Measurements from ENCODE around the gene PANK2.

DNA sequence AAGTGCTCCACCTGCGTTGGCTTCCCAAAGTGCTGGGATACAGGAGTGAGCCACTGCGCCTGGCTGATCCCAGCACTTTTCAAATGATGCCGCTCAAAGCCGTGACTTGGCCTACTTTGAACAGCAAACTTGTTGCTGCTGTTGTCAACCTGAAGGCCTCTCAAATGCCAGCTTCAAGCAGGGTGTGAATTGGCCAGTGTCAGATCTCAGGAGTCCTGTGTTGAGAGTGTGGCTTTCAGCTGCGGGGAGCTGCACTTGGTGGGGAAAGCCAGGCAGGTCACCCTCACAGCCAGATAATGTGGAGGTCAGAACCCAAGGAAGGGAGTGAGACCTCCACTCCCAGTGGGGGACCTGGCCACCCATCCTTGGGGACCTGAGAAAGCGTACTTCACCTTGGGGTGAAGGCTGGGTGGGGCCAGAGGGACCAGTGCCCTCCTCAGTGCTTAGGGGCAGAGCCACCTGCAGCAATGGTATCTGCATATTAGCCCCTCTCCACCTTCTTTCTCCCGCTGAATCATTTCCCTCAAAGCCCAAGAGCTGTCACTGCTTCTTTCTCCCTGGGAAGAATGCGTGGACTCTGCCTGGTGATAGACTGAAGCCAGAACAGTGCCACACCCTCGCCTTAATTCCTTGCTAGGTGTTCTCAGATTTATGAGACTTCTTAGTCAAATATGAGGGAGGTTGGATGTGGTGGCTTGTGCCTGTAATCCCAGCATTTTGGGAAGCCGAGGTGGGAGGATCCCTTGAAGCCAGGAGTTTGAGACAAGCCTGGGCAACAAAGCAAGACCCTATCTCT, 19.1 kb upstream of the PANK2 start:
- TF ChIP-seq GATA2 (IDR thresholded peaks at IDR 0.05; ENCODE audit: low read depth, low read length): no peak
- TF ChIP-seq GATA3 (IDR thresholded peaks at IDR 0.05; ENCODE audit: low read depth, low read length): no peak

Measured in SH-SY5Y (cell line).